NOMO-1 treated with DMSO at 0.1 percent for 48 hours (cell line): ENCODE results near the gene NPEPL1.
A peak's percentile ranks its signal among the peaks of the same experiment; 100 is the strongest.

Source experiments
- DNase-seq: peaks from one replicate; lab custom pipeline; 2025; ENCODE audit not compliant: unreplicated experiment; lab: John Stamatoyannopoulos, UW

NPEPL1 gene

DNA sequence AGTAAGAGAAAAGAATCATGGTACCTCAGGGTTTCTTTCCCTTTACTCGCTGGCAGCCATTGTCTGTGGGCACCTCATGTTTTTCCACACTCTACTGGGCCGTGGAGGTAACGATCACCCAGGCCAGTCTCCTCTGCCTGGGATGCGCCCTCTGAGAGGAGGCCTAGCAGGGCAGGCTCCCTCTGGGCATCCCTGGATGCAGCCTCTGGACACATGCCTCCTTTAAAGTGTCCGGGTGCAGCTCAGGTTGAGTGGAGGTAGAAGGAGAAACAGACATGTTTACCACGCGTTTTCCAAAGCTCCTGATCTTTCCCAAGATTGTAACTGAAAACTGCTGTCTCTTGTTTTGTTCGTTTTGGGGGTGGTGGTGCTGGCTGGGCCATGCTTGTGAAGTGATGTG lies 13.8 kb upstream of the NPEPL1 start:
- DNase-seq: no peak

DNA sequence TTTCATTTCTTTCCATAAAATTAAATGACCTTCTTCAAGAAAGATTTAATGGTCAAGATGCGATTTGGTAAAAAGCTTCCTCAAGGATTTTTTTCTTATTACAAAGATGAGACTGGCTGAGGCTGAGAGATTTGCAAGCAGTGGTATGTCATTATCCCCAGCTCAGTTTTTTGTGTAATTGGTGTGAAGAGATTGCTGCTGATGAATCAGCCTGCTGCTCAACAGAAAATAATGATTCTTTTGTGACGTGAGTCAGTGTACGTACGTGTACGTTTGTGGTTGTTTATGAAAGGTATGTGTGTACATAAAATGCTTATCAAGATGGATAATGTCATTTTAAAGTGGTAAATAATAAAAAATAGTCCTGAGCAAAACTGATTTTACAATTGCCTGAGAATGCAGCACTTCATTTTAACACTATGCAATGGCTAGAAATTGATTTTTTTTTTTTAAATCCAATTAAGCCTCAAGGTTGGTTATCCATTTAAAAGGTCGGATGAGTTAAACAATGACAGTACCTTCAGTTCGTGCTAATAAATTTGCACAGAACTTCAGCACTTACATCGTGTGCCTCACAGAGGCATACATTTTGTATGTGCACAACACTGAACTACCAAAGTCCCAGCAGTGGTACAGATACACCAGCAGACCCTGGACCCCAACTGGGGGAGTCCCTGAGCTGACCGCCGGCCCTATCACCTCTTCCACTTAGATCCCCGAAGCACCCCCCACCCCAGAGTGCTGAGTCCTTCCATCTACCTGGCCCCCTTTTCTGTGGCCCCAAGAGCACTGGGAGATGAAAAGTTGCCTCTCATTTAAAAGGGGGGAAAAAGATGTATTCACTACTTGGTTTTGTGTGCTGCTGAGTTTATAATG lies 9.7 kb upstream of the NPEPL1 start:
- no peak for DNase-seq

DNA sequence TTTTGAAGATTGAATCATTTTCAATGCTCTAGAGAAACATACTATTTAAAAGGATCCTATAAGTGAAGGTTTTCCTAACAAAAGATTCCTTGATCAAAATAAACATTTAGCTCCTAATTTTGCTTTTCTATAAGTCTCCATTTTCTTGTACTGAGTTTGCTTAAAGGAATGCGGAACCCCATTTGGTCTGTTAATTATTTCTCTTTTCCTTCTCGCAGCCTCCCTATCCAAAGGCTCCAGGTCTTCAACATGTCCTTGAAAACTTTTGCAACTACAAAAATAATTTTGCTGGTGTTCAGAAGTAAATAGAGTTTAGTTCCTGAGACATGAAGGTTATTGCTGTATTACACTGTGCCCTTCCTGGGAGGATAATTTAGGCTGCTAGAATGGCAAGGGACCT lies 8.3 kb upstream of the NPEPL1 start:
- no peak for DNase-seq

DNA sequence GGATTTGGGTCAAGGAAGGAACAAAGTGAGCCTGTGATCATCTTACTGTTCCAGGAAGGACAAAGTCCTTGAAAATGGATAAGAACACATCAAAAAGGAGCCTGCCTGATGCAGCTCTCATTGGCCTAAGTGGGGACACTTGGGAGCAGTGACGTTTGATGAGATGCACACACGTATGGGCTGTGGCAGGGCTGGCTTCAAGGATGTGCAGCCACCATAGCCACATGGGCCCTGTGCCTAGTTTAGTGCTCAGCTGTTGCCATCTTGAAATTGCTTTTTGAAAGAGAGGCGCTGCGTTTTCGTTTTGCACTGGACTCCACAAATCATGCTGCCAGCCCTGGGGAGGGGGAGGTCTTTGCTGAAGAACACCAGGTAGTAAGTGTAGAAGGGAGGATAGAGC lies 6.6 kb upstream of the NPEPL1 start:
- no peak for DNase-seq

DNA sequence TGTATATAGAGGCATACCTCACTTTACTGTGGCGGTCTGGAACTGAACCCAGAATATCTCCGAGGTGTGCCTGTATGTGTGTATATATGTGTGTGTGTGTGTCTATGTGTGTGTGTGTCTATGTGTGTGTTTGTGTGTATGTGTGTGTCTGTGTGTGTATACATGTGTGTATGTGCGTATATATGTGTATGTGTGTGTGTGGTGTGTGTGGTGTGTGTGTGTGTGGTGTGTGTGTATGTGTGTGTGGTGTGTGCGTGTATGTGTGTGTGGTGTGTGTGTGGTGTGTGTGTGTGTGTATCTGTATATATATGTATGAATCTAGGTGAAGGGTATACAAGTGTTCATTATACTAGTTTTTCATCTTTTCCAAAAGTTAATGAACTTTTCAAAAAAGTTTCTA lies 4.2 kb upstream of the NPEPL1 start:
- no peak for DNase-seq

DNA sequence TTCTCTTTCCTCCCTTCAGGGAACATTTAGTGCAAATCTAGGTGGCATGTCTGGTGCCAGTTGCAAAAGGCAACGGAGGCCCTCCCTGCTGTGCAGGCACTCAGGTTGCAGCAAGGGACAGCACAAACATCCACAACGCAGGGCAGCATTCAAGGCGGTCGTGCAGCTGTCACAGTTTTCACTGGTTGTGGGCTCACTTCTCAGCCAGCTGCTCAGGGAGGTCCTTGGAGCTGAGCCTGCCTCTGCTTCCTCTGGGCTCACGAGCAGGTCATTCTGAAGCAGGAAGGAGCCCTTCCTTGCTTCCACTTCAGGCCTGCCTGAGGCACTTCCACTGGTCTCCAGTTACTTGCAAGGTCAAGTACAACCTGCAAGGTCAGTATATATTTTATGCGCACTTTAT lies 3.8 kb upstream of the NPEPL1 start:
- DNase-seq: no peak

DNA sequence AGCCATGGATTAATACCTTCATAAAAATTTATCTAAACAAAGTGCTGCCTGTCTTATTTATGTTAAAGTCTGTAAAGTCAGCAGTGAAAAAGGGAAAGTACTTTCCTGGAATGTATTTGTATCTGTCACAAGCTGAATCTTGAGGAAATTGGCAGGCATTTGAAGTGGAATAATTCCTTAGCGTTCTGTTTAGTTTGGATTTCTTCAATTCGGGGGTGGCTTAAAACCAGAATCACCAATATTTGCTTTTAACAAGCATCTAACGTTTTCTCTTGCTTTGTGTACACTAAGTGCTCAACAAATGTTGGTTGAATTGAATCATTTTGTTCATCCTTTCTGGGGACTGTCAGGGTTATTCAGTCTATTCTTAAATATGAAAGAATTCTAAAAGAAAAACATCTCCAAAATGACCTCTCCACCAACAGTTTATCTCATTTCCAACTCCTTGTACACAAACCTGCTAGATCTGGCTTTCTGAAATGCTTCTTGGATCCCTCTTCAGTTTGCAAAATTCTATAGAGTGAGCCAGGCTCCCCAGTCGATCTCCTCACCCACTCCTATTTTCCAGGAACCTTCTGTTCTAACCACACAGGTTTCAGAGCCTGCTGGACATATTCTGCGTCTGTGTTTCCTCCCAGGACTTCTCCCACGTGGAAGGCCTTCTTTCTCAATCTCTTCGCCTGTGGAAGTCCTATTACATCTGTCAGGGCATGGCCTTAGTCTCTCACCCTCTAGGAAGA lies 2.0 kb upstream of the NPEPL1 start:
- no peak for DNase-seq

DNA sequence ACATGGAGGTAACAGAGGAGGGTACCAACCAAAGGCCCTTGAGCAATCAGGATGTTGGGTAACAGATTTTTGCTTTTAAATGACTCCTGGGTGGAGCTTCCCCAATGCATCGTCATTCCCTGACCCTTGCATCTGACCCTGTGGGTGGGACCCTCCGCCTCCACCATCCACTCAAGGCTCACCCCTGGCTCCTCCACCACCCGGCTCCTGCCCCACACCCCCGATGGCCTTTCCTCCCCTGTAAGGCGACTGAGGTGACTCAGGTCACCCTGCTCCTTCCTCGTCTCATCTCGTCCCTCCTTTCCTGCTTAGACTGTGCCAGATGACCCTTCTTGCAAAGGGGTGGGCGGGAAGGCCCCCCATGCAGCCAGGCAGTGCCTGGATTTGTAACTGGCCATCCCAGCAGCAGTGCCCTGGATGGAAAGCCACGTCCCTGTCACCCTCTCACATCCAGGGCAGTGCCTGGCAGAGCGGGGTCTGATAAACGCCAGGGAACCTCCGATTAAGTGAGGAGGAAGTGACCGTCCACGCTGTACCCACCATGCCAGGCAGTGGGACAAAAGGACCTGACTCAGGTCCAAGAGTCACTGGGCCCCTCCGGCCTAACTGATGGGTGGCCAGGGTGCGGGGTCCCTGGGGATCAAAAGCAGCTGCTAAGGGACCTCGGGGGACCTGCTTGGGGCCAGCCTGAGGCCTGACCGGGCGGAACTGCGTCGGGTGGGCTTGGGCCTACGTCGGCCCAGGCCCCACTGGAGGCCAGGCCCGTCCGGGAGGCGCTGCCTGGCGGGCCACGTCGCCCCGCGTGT lies 624 bp upstream of the NPEPL1 start:
- DNase-seq: peak; percentile 96

DNA sequence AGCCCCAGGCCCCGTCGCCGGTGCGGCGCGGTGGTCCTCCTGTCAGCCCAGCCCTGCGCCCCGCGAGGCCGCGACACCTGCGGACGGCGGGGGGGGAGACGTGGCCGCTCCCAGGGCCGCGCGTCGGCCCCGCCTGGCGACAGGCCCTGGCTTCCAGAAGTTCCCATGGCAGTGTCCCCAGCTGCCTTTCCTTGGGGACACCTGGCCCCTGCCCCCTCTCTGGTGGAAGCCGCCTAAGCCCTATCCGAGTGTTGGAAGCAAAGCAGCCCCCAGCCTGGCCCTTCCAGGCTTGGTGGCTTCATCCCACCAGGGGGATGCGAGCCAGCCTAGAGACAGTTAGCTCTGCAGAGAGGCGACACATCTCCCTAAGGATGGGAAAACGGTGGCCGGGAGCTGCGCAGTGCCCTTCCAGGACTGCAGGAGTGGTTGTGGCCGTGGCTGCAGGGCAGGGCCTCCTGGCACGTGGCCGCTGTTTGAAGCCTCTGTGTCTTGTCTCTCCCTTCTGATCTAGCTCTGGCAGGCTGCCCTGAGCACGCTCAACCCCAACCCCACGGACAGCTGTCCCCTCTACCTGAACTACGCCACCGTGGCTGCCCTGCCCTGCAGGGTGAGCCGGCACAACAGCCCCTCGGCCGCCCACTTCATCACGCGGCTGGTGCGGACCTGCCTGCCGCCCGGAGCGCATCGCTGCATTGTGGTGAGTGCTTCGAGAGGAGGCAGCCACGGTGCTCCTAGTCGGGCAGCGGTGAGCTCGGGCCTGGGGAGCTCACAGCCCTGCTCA lies 816 bp downstream of the NPEPL1 start:
- no peak for DNase-seq

DNA sequence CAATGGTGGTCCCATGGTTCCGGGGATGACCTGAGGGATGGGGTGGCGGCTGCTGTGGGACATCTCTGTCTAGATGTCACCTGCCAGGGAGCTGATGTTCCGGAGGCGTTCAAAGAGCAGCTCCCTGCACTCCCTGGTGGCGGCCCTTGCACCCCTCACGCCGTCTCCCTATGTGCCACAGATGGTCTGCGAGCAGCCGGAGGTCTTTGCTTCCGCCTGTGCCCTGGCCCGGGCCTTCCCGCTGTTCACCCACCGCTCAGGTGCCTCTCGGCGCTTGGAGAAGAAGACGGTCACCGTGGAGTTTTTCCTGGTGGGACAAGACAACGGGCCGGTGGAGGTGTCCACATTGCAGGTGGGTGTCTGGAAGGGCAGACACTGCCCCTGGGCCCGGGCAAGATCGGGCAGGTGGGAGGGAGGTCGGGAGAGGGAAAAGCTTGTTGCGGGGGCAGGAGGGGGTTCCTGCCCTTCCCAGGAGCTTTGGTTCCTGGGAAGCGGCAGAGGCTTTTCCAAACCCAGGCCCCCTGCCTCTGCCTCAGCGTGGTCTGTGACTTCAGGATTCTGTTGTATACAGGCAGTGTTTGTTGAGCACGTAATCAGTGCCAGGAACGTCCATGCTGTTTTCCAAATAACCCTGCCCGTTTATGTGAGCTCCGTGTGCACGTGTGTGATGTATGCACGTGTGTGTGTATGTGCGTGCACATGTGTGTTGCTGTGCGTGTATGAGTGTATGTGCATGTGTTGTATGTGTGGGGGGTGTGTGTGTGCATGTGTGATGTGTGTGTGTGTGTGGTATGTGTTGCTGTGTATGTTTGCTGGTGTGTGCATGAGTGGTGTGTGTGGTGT lies 1.9 kb downstream of the NPEPL1 start:
- DNase-seq: no peak

DNA sequence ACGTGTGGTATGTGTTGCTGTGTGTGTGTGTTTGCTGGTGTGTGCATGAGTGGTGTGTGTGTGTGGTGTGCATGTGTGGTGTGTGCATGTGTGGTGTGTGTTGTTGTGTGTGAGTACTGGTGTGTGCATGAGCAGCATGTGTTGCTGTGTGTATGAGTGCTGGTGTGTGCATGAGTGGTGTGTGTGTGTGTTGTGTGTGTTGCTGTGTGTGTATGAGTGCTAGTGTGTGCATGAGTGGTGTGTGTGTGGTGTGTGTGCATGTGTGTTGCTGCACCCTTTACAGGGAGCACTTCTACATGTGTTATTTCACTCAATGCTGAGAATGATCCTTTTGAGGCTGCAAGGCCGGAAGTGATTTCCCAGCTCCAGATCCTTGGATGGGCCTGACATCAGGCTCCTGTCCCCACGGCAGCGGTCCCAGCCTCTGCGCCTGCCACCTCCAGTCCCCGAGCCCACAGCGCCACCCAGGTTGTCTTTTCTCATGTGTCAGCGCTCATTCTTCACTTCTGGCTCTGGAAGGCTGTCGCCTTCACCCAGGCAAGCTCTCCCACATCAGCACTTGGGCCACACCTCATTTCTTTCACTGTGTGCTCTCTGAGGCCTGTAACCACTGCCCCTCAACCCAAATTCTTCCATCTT lies 2.6 kb downstream of the NPEPL1 start:
- DNase-seq: no peak

DNA sequence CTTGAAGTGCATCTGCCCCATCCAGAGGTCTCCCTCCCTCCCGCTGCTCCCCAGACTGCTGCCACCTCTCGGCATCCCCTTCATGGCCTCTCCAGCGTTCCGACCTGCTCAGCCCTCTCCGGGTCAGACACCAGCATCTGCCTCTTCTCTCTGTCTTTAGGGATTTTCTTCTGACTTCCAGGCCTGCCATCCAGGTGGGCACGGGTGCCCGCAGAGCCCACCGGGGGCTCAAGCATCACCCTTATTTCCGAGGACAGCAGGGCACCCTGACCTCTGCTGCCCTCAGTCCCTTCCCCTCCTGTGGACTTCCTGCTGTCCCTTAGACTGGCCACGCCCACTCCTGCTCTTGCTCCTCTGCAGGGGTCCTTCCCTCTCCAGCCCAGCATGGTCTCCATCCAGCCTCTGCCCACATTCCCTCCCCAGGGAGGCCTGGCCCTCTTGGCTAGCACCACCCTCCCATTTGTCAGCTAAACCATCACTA lies 3.3 kb downstream of the NPEPL1 start:
- DNase-seq: no peak

DNA sequence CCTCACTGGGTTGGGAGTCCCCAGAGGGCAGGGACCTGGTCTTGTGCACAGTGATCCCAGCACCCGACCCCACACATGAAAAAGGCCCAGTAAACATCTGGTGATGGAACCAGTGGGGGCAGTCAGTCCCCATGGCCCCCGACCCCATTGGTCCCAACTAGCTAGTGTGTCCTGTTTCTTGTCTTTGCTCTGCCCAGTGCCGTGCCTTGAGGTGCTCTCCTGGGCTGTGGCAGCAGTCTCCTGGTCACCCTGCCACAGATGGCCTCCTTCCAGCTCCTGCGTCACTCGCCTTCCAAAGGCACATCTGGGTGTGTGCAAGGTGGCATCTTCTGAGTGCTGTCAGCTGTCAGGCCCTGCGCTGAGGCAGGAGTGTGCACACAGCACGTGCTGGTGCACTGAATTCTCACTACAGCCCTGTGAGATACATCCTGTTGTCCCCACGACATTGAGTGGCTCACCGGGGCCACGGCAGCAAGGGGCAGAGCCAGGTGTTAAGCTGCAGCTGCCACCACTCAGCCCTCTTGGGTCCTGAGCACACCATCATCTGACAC lies 3.9 kb downstream of the NPEPL1 start:
- DNase-seq: no peak

DNA sequence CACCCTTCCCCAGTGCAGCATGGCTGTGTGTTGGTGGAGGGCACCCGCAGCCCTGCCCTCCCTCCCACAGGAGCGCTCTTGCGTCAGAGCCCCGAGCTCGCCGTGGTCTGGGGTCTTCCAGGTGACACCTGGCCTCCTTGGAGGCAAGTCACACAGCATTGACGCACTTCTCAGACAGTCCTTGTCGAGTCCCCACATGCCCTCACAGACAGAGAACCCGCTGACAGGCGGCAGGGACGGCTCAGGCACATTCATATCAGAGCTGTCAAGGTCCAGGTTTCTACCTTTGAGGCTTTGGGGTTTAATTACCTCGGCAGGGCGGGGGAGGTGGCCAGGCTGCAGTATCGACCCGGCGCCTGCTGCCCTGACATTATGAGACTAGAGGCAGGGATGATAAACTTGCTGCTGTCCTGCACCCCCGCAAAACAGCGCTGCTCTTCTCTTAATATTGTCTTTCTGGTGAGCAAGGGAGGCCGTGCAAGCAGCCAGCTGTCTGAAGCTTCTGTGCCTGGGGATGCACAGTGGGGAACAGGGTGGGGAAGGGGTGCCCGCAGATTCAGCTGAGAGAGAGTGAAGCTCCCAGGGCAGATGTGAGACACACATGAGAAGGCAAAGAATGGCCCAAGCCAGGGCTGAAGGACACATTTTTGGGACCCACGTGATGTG lies 4.7 kb downstream of the NPEPL1 start:
- DNase-seq: no peak

DNA sequence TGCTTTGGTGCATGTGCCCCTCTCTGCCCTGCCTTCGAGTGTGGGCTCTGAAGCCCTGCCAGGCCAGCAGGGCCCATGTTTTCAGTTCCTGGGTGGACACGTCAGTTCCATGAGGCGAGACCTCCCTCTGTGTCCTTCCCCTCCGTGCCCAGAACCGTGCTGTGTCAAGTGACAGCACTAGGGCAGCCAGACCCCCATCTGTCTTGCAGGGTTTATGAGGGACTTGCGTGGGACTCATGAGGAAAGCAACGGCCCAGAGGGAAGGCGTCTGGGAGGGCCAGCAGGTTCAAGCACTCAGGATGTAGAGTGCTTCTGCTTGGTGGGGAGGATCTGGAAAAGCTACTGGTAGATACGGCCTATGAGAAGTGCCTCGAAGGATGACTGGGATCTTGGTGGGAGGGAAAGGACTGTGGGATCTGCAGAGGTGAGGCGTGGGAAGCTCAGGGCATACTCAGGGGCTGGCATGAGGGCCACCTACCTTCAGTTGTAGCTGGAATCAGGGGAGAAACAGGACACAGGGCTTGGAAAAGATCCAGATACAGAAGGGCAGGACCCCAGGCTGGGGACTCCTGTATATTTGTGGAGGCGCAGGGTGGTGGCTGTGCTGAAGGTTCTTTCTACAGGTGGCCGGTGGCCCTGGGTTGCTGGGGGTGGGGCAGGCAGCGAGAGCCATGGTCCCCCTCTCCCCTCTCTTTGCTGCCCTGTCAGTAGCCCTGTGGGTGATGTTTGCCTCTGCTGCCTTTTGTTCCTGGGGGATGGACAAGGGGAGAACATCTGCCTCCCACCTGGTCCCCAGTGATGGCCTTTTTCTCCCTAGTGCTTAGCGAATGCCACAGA lies 5.5 kb downstream of the NPEPL1 start:
- DNase-seq: no peak

DNA sequence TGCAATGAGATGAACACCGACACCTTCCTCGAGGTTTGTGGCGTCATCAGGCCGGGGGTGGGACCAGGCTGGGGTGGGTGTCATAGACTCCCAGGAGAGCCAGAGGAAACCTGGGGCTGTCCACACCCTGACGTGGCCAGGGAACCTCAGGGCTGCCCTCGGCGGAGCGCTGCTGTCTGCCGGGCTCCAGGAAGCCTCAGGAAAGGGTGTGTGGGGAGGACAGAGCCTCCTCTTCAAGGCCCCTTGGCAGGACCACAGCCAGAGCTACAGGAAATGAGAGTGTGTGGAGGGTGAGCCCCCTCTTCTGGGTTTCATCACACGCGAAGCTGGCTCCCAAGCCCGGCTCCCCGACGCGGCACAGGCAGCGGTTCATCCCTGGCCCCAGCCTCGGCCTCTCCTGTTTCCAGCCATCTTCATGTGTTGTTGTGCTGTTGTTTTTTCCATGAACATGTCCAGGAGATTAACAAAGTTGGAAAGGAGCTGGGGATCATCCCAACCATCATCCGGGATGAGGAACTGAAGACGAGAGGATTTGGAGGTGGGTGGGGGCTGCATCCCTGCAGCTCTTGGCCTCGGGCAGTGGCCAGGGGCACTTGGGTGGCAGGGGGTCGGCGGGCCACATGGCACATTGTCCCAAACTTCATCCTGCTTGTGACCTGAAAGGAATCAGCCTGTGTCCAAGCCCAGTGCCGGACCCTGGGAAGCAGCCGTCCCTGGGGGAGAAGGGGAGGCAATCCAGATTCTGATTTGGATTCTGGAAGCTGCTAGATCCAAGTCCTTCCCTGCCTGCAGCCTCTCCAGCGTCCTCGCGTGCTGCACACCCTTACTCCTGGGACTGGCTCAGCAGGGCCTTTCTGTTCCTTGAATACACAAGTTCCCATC lies 6.4 kb downstream of the NPEPL1 start:
- DNase-seq: no peak
